Psoas muscle (tissue), 8 donors: ENCODE measurements around the gene IGFBP7. TPM values are rescaled to one million over a fixed set of nuclear protein-coding genes. Genes with fewer than 3 reads are reported as not detected.

ENCODE experiments used
- ATAC-seq, 4 donors: fragments of 200-7000 bp; cut with Tn5 transposase; one replicate each; pipeline ENCODE4 v1.9.1; 2020; ENCODE audit warnings: moderate library complexity in 3 of 4, mild to moderate bottlenecking in 2 of 4
- DNase-seq, 2 donors: peaks; one replicate each; pipeline ENCODE4 v3.0.0-alpha.2; 2020
- H3K27ac ChIP-seq: fragments of 200-600 bp; one replicate; pipeline ENCODE4 v1.8.0; 2022
- H3K27me3 ChIP-seq, 3 donors: fragments of 200-600 bp in 1 of 3; one replicate each; pipeline versions ENCODE4 v1.6.1 to v1.8.0; 2013 to 2022; ENCODE audit warnings: low read length in 2 of 3, mild to moderate bottlenecking in 2 of 3, moderate library complexity in 1 of 3; ENCODE audit not compliant: insufficient read depth in 3 of 3
- H3K36me3 ChIP-seq, 2 donors: fragments of 200-600 bp in 1 of 2; one replicate each; pipeline versions ENCODE4 v1.6.1 to v1.8.0; 2013 to 2022; ENCODE audit warnings: low read depth in 1 of 2, mild to moderate bottlenecking in 1 of 2, moderate library complexity in 1 of 2; ENCODE audit not compliant: insufficient read depth in 1 of 2
- H3K4me1 ChIP-seq: fragments of 200-600 bp; one replicate; pipeline ENCODE4 v1.8.0; 2022
- H3K4me3 ChIP-seq: fragments of 200-600 bp; one replicate; pipeline ENCODE4 v1.8.0; 2022; ENCODE audit warnings: mild to moderate bottlenecking
- H3K9me3 ChIP-seq: fragments of 200-600 bp; one replicate; pipeline ENCODE4 v1.8.0; 2022
- WGBS, 3 donors: extraction: QIAGEN DNeasy Blood & Tissue Kit; methylation state at CpG; one replicate each; pipeline versions ENCODE4 v1.1.6 to v1.1.7; 2013; 5-methylcytosine and 5-hydroxymethylcytosine counted together
- intact Hi-C, 2 donors: fragments of 100-400 bp; cut with DNase I; formaldehyde crosslinking; loops; one replicate each; pipeline versions ENCODE4 v1.11.0 to v1.14.2; 2022
- polyA plus RNA-seq, 3 donors: library from polyadenylated mRNA; stranded (reverse); fragments of 200-250 nt; gene quantifications; one replicate each; pipeline ENCODE4 v1.2.3, GENCODE V29; 2013
- total RNA-seq, 4 donors: library from RNA; stranded (reverse); fragmentation: NEBNext Ultra II Directional in 2 of 4; extraction: Animal tissue kit (Norgen Biotek cat#: 25700) in 2 of 4; gene quantifications; one replicate each; pipeline versions ENCODE4 v1.2.1 to v1.2.4, GENCODE V29; 2021 to 2023
- TF ChIP-seq, protein P1 (sequence below): fragments of 200-600 bp; IDR thresholded peaks from one replicate; pipeline ENCODE4 v1.8.0; 2022; ENCODE audit warnings: antibody characterized with exemption
- donor health status: healthy with polysubstance abuse.
- donor health status: DM: no; HTN: no; CAD: no; lungs with moderate emphysema.
- donor health status: Bipolar disorder and iron deficiency.
- donor health status: healthy.
- donor health status: DM: yes; HTN: yes; CAD: no.
- donor health status: DM: no; HTN: no; CAD: no.
- donor health status: DM: no; HTN: no; CAD: no.
- donor health status: DM: yes; HTN: yes; CAD: no.

IGFBP7 gene
- total and polyA plus RNA-seq, 7 donors = 82.4 to 175 (median 99.7) TPM

DNA sequence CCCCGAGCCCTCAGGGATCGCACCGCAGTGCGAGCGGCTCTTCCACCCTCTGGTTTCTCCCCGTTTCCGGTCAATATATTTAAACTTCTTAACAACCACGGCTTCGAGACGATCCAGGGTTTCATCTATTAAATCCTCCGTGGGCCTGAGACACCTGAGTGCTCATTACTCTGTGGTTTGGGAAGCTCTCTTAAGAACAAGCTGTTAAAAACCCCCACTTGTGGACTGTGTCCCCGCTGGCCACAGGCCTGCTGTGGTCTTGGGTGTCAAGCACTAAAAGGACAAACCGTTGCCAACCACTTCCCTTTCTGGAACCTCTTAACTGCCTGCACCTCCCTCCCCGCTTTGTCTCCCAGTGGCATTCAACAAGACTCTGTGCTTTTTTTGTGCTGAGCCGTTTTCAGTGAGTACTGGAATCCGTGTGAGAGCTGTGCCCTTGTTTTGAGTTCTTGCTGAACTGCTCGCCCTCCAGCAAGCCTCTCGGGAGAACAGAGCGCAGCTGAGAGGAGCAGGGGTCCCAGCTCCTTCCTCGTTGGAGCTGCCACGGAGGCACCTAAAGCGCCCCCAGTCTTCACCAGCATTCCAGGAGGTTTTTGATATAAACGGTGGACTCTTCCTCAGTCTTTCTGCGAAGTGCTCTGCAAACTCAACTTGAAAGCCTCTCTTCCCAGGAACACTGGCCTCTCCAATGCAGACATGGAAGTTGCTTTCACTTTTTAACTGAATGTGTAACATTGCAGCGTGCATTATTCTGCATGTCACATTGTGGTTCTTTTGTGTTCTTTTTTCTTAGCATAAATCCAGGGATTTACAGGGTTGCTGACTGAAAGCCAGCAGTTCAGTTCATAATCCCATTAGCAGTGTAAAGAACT, 691 bp upstream of the IGFBP7 start:
- DNase-seq = peak in 1 of 2 donors; percentile 54
- Histone ChIP-seq H3K4me3 (peak overlapping the region; percentile 74), H3K27ac (peak overlapping the region; percentile 77), H3K36me3 (no peaks in the 10 kb centered on the region), H3K9me3 (no peaks in the 10 kb centered on the region), H3K4me1 (peaks cover 4% of the 10 kb centered on the region), H3K27me3 (peaks cover 0 to 22% (median 4%) of the 10 kb centered on the region in 3 donors)
- intact Hi-C loops = no loop called here
- TF ChIP-seq, protein P1, sequence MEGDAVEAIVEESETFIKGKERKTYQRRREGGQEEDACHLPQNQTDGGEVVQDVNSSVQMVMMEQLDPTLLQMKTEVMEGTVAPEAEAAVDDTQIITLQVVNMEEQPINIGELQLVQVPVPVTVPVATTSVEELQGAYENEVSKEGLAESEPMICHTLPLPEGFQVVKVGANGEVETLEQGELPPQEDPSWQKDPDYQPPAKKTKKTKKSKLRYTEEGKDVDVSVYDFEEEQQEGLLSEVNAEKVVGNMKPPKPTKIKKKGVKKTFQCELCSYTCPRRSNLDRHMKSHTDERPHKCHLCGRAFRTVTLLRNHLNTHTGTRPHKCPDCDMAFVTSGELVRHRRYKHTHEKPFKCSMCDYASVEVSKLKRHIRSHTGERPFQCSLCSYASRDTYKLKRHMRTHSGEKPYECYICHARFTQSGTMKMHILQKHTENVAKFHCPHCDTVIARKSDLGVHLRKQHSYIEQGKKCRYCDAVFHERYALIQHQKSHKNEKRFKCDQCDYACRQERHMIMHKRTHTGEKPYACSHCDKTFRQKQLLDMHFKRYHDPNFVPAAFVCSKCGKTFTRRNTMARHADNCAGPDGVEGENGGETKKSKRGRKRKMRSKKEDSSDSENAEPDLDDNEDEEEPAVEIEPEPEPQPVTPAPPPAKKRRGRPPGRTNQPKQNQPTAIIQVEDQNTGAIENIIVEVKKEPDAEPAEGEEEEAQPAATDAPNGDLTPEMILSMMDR = no peak
- ATAC-seq = peak; percentile 14 to 59 (median 36)
- WGBS, 3 donors = 2 to 6% (median 5%) methylated on average over 25 of the region's 25 CpGs

DNA sequence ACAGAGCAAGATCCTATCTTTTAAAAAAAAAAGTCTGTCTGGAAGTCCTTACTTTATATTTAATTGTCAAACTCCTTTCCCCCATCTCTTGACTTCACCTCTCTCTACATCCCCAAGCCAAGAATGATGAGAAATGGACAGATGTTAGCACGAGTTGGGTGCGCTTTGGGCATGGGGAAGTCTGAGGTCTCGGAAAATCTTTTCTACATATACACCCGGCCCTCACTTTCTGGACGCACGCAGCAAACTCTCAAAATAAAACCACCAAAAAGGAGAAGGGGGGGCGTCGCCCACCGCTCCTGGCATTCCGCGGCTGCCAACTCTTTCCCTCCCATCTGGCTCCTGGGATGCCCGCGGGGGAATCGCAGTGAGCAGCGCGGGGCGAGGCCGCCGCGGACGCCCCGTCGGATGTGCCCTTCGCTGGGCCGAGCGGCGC, 756 bp downstream of the IGFBP7 start:
- ATAC-seq (peak in 2 of 4 donors; percentile 20 to 25), DNase-seq (peak in 1 of 2 donors; percentile 41)
- H3K27ac ChIP-seq = peak overlapping the region; percentile 77
- peaks cover 9% of the 10 kb centered on the region for H3K4me1 ChIP-seq
- H3K36me3 ChIP-seq = no peaks in the 10 kb centered on the region
- H3K9me3 ChIP-seq = no peaks in the 10 kb centered on the region
- peak overlapping the region; percentile 74 for H3K4me3 ChIP-seq
- intact Hi-C loops = no loop called here
- WGBS, 3 donors = 9 to 11% (median 10%) methylated on average over 27 of the region's 27 CpGs
- H3K27me3 ChIP-seq = peaks cover 0 to 22% (median 4%) of the 10 kb centered on the region in 3 donors
- TF ChIP-seq, protein P1 = no peak

DNA sequence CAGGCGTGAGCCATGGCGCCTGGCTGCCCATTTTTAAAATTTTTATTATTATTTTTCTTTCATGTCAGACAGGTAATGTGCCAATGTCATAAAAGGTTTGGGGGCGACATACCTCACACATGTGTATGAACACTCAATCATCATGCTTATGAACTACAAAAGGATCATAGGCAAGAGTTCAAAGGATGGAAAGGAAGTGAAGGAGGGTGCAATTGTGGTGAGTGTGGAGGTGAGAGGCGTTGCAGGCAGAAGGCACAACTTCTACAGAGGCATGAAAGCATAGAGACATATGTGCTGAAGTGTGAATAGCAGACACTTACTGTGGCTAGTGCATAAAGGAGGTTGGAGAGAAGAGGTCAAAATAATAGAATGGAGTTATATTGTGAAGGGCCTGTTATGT, 4.0 kb downstream of the IGFBP7 start:
- WGBS, 3 donors = 85 to 91% (median 90%) methylated on average over 4 of the region's 4 CpGs
- ATAC-seq (no peak), DNase-seq (no peak)
- Histone ChIP-seq H3K4me3 (no peak overlapping the region), H3K4me1 (peaks cover 5% of the 10 kb centered on the region), H3K36me3 (no peaks in the 10 kb centered on the region), H3K27ac (no peak overlapping the region), H3K9me3 (no peaks in the 10 kb centered on the region), H3K27me3 (peaks cover 0 to 9% (median 4%) of the 10 kb centered on the region in 3 donors)
- intact Hi-C loops = no loop called here
- TF ChIP-seq, protein P1 = no peak

DNA sequence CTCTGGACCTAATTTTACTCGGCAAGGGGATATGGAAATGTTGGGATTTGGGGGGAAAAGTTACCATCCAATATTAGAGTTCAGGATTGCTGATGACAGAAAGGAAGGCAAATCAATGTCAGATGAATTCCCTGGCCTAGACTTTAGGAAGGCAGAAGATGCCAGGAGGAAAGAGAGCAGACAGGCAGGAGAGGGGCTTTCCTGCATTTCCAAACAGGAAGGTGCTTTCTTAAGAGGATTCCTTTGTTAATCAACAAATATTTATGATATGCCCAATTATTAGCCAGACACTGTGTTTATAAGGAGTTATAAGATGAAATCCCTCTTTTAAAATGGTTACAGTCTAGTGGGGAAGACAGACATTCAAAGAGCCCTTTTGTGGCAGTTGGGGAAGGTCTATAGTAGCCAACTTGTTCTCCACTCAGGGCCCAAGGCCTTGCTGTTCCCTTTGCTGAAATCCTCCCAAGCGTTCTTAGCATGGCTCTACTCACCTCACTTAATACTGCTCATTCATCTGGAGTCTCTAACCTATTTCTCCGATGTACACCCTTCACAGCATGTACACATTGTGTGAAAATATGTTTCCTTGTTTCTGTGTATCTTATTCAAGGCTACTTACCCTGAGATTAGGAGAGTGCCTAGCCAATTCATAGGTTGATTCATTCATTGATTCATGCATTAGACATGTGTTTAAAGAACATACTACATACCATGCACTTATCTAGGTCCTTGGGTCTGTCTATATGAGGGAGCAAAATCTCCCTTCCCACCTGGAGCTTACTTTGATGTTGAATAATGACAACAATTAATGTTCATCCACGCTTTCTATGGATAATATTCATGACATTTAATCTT, 5.3 kb downstream of the IGFBP7 start:
- Histone ChIP-seq H3K4me1 (peaks cover 4% of the 10 kb centered on the region), H3K27me3 (peaks cover 0 to 5% (median 4%) of the 10 kb centered on the region in 3 donors), H3K27ac (peak overlapping the region; percentile 43), H3K9me3 (no peaks in the 10 kb centered on the region), H3K36me3 (no peaks in the 10 kb centered on the region), H3K4me3 (no peak overlapping the region)
- TF ChIP-seq, protein P1 = no peak
- DNase-seq (no peak), ATAC-seq (no peak)
- 78 to 84% (median 83%) methylated on average over 4 of the region's 4 CpGs for WGBS, 3 donors
- intact Hi-C loops = loop anchor here in 1 of 2 donors (5.0 kb wide), 1 partner anchor 63 kb away; no protein-coding TSS in a partner anchor
